ENCODE results near the gene TGM3. TPM values are rescaled to one million over a fixed set of nuclear protein-coding genes. Genes with fewer than 3 reads are reported as not detected.

Gene TGM3
- total RNA-seq, 5 donors from 2014 or later (not counting 1 experiment from before 2014, with no cell fraction given): not detected

DNA sequence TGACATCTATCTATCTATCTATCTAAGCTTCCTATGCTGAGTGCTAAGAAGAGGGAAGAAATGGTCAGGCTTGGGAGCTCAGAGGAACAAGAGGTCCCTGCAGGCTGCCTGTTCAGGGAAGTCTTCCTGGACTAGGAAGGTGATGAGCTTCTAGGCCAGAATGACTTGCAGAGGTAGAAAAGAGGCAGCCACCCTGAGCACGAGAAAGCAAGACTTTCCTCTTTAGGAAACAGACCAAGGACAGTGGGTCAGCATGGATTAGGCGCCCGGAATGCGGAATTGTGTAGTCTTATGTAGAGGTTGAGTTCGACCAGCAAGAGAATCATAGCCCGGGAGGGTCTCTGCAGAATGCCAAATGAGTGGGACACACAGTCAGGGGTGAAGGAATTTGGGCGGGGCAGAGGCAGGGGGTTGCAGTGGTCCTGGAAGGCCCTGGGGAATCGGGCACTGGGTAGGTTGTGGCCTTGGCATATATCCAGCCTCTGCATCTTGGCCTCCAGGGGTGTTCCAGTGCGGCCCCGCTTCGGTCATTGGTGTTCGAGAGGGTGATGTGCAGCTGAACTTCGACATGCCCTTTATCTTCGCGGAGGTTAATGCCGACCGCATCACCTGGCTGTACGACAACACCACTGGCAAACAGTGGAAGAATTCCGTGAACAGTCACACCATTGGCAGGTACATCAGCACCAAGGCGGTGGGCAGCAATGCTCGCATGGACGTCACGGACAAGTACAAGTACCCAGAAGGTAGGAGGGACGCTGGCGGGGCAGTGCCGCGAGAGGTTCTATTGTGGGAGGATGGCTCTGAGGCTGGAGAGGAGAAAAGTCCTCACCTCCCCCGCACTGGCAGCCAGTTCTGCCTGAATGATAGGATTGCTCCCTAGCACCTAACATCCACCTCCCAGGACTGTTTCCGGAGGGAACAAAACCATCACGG, 32.1 kb downstream of the TGM3 start:
- Mint-ChIP-seq H3K27me3 (peaks cover 23 to 45% of the 10 kb centered on the region in 2 donors), H3K4me1 (no peaks in the 10 kb centered on the region), H3K27ac (no peak overlapping the region), H3K4me3 (no peak overlapping the region), H3K9me3 (no peaks in the 10 kb centered on the region), H3K36me3 (no peaks in the 10 kb centered on the region)
- Histone ChIP-seq H3K9me3 (no peaks in the 10 kb centered on the region), H3K4me1 (ENCODE audit: control insufficient read depth in 1 of 2, extremely low read depth in 1 of 2, insufficient read depth in 2 of 2, low read length in 2 of 2) (no peaks in the 10 kb centered on the region), H3K4me3 (ENCODE audit: control insufficient read depth in 1 of 2, extremely low read depth in 1 of 2, low read length in 1 of 2) (no peak overlapping the region), H3K27me3 (replicated peaks in 1 of 2; ENCODE audit: control insufficient read depth in 2 of 2, extremely low read depth in 1 of 2, insufficient read depth in 2 of 2, low read length in 1 of 2) (peaks cover 0 to 32% of the 10 kb centered on the region in 2 experiments), H3K36me3 (ENCODE audit: control insufficient read depth in 2 of 2, extremely low read depth in 1 of 2, insufficient read depth in 1 of 2, low read length in 1 of 2) (no peaks in the 10 kb centered on the region), H3K27ac (ENCODE audit: low read length) (no peak overlapping the region)
- 89% methylated on average over 22 of the region's 30 CpGs for WGBS (ENCODE audit: insufficient coverage)
- ChIA-PET POLR2A (no interaction called here), CTCF (interaction anchor here in 1 of 2 donors (0.5 kb wide), 1 partner anchor 13 kb away, joined by 3 read pairs; no protein-coding TSS in a partner anchor)
- no peak for DNase-seq
- ATAC-seq (replicated peaks in 1 of 4): no peak

DNA sequence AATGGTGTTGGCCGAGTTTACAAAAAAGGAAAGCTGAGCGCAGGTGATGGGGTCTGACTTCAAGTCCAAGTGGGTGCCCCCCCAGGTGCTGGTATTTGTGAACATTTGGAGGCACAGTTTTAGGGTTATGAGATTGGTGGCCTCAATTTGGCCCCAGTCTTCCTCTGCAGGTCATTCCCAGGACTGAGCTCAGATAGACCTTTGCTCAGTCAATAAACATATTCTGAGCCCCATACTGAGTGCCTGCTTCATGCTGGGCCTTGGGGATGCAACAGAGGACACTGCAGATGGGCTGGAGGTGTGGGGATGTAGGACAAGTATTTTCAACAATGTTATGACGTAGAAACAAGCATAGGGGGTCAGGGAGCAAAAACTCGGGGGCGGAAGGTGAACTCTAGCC, 33.5 kb downstream of the TGM3 start:
- 76% methylated on average over 5 of the region's 5 CpGs for WGBS (ENCODE audit: insufficient coverage)
- POLR2A ChIA-PET: no interaction called here
- ATAC-seq (replicated peaks in 1 of 4): no peak
- H3K4me1 ChIP-seq (ENCODE audit: control insufficient read depth in 1 of 2, extremely low read depth in 1 of 2, insufficient read depth in 2 of 2, low read length in 2 of 2): no peaks in the 10 kb centered on the region
- no peak for DNase-seq
- Mint-ChIP-seq H3K36me3 (no peaks in the 10 kb centered on the region), H3K27me3 (peaks cover 21 to 34% of the 10 kb centered on the region in 2 donors), H3K4me1 (no peaks in the 10 kb centered on the region), H3K27ac (no peak overlapping the region), H3K4me3 (no peak overlapping the region), H3K9me3 (no peaks in the 10 kb centered on the region)
- no peak overlapping the region for H3K27ac ChIP-seq (ENCODE audit: low read length)
- no peaks in the 10 kb centered on the region for H3K9me3 ChIP-seq
- H3K27me3 ChIP-seq (replicated peaks in 1 of 2; ENCODE audit: control insufficient read depth in 2 of 2, extremely low read depth in 1 of 2, insufficient read depth in 2 of 2, low read length in 1 of 2): peaks cover 0 to 35% of the 10 kb centered on the region in 2 experiments
- CTCF ChIA-PET: no interaction called here
- no peak overlapping the region for H3K4me3 ChIP-seq (ENCODE audit: control insufficient read depth in 1 of 2, extremely low read depth in 1 of 2, low read length in 1 of 2)
- no peaks in the 10 kb centered on the region for H3K36me3 ChIP-seq (ENCODE audit: control insufficient read depth in 2 of 2, extremely low read depth in 1 of 2, insufficient read depth in 1 of 2, low read length in 1 of 2)

DNA sequence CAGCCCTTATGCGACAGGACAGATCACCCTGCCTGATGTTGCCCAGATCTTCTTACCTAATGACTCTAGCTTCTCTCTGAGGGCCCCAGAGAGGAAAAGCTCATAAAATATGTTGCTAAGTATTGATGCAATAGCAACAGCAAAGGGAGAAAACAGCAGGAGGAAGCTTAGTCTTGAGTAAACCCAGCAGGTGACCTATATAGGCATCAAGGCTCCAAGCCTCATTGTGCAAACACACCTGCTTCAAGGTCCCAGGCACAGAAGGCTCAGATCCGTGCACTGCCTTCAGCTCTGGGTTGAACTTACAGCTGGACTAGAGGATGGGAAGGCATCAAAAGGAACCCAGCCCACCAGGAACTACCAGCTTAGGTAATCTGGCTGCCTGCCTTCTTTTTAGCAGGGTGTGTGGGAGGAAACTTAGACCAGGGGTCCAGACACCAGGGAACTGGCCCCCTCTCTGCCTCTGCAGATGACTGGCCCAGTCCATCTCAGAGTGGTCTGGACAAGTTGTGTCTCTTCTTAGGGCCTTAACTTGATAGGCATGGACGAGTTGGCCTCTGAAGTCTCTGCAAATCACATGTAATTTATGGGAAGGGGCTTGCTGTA, 34.4 kb downstream of the TGM3 start:
- CTCF ChIA-PET: no interaction called here
- Mint-ChIP-seq H3K4me3 (no peak overlapping the region), H3K9me3 (no peaks in the 10 kb centered on the region), H3K27ac (no peak overlapping the region), H3K27me3 (peaks cover 12 to 25% of the 10 kb centered on the region in 2 donors), H3K36me3 (no peaks in the 10 kb centered on the region), H3K4me1 (no peaks in the 10 kb centered on the region)
- no peak for DNase-seq
- no peak for ATAC-seq (replicated peaks in 1 of 4)
- Histone ChIP-seq H3K9me3 (no peaks in the 10 kb centered on the region), H3K4me3 (ENCODE audit: control insufficient read depth in 1 of 2, extremely low read depth in 1 of 2, low read length in 1 of 2) (no peak overlapping the region), H3K27ac (ENCODE audit: low read length) (no peak overlapping the region), H3K36me3 (ENCODE audit: control insufficient read depth in 2 of 2, extremely low read depth in 1 of 2, insufficient read depth in 1 of 2, low read length in 1 of 2) (no peaks in the 10 kb centered on the region), H3K4me1 (ENCODE audit: control insufficient read depth in 1 of 2, extremely low read depth in 1 of 2, insufficient read depth in 2 of 2, low read length in 2 of 2) (no peaks in the 10 kb centered on the region), H3K27me3 (replicated peaks in 1 of 2; ENCODE audit: control insufficient read depth in 2 of 2, extremely low read depth in 1 of 2, insufficient read depth in 2 of 2, low read length in 1 of 2) (peaks cover 0 to 38% of the 10 kb centered on the region in 2 experiments)
- POLR2A ChIA-PET: no interaction called here
- 22% methylated on average over 1 of the region's 3 CpGs for WGBS (ENCODE audit: insufficient coverage)

DNA sequence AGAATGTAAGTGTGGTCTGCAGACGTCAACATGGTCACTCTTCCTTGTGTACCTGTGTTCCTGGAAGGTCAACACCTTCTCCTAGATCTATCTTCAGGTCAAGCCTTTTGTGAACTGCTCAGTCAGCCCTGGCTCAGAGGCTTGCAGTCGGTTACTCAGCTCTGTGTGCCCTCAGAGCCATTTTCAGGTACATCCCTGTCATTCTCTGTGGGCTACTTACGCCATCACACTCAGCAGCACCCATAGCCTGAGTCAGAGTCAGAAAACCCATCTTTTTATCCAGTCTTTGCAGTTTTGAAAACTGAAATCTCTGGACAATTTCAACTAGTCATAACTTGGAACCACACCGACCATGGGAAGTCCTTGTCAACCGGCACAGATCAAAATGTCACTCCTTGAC, 35.3 kb downstream of the TGM3 start:
- ChIA-PET CTCF (interaction anchor here in 1 of 2 donors (0.9 kb wide), 1 partner anchor 187 kb away, joined by 3 read pairs; no protein-coding TSS in a partner anchor), POLR2A (no interaction called here)
- Histone ChIP-seq H3K36me3 (ENCODE audit: control insufficient read depth in 2 of 2, extremely low read depth in 1 of 2, insufficient read depth in 1 of 2, low read length in 1 of 2) (no peaks in the 10 kb centered on the region), H3K9me3 (no peaks in the 10 kb centered on the region), H3K27ac (ENCODE audit: low read length) (no peak overlapping the region), H3K27me3 (replicated peaks in 1 of 2; ENCODE audit: control insufficient read depth in 2 of 2, extremely low read depth in 1 of 2, insufficient read depth in 2 of 2, low read length in 1 of 2) (peaks cover 0 to 39% of the 10 kb centered on the region in 2 experiments), H3K4me3 (ENCODE audit: control insufficient read depth in 1 of 2, extremely low read depth in 1 of 2, low read length in 1 of 2) (no peak overlapping the region), H3K4me1 (ENCODE audit: control insufficient read depth in 1 of 2, extremely low read depth in 1 of 2, insufficient read depth in 2 of 2, low read length in 2 of 2) (no peaks in the 10 kb centered on the region)
- 80% methylated on average over 4 of the region's 5 CpGs for WGBS (ENCODE audit: insufficient coverage)
- Mint-ChIP-seq H3K4me1 (no peaks in the 10 kb centered on the region), H3K9me3 (no peaks in the 10 kb centered on the region), H3K4me3 (no peak overlapping the region), H3K27me3 (peaks cover 8 to 22% of the 10 kb centered on the region in 2 donors), H3K27ac (no peak overlapping the region), H3K36me3 (no peaks in the 10 kb centered on the region)
- DNase-seq (no peak), ATAC-seq (replicated peaks in 1 of 4) (no peak)

DNA sequence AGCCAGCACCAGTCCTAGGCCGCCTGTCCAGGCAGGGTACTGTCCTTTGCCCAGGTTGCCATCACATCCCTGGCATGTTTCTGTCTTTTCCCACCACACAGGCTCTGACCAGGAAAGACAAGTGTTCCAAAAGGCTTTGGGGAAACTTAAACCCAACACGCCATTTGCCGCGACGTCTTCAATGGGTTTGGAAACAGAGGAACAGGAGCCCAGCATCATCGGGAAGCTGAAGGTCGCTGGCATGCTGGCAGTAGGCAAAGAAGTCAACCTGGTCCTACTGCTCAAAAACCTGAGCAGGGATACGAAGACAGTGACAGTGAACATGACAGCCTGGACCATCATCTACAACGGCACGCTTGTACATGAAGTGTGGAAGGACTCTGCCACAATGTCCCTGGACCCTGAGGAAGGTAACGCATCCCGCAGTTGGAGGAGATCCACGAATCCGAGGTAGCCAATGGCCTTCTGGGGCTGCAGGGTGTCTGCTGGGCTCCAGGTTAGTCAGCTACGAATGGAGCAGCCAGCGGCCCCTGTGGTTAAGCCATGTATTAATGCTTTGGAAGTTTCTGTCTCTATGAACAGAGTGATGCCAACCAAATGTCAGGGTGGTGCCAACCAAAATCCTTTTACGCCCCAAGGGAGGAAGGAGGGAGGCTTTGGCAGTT, 36.2 kb downstream of the TGM3 start:
- POLR2A ChIA-PET: no interaction called here
- Mint-ChIP-seq H3K27me3 (peaks cover 6 to 14% of the 10 kb centered on the region in 2 donors), H3K4me1 (no peaks in the 10 kb centered on the region), H3K9me3 (no peaks in the 10 kb centered on the region), H3K4me3 (no peak overlapping the region), H3K36me3 (no peaks in the 10 kb centered on the region), H3K27ac (no peak overlapping the region)
- H3K36me3 ChIP-seq (ENCODE audit: control insufficient read depth in 2 of 2, extremely low read depth in 1 of 2, insufficient read depth in 1 of 2, low read length in 1 of 2): no peaks in the 10 kb centered on the region
- CTCF ChIA-PET: interaction anchor here in 1 of 2 donors (0.9 kb wide), 1 partner anchor 186 kb away, joined by 3 read pairs; no protein-coding TSS in a partner anchor
- DNase-seq (no peak), ATAC-seq (replicated peaks in 1 of 4) (no peak)
- 82% methylated on average over 16 of the region's 17 CpGs for whole genome bisulfite sequencing (ENCODE audit: insufficient coverage)
- H3K27me3 ChIP-seq (replicated peaks in 1 of 2; ENCODE audit: control insufficient read depth in 2 of 2, extremely low read depth in 1 of 2, insufficient read depth in 2 of 2, low read length in 1 of 2): peaks cover 0 to 33% of the 10 kb centered on the region in 2 experiments
- H3K9me3 ChIP-seq: no peaks in the 10 kb centered on the region
- H3K27ac ChIP-seq (ENCODE audit: low read length): no peak overlapping the region
- H3K4me1 ChIP-seq (ENCODE audit: control insufficient read depth in 1 of 2, extremely low read depth in 1 of 2, insufficient read depth in 2 of 2, low read length in 2 of 2): no peaks in the 10 kb centered on the region
- no peak overlapping the region for H3K4me3 ChIP-seq (ENCODE audit: control insufficient read depth in 1 of 2, extremely low read depth in 1 of 2, low read length in 1 of 2)

DNA sequence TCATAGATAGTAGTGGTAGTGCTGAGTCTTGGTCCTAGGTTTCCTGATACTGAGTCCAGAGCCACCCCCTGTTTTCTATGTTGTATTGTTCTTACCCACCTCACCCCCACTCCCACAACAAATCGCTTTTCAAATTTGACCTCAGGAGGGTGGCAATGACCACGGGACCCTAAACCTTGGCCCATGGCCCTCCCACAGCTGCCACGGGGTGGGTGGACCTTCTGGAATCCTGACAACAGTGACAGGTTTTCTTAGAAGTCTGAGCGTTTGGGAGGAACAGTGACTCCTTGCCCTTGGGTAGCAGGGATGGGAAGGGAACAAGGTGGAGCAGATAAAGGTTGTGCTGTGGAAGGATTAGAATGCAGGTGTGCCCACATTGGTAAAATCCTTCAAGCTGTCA, 36.9 kb downstream of the TGM3 start:
- Mint-ChIP-seq H3K36me3 (no peaks in the 10 kb centered on the region), H3K4me1 (no peaks in the 10 kb centered on the region), H3K9me3 (no peaks in the 10 kb centered on the region), H3K27me3 (peaks cover 7 to 8% of the 10 kb centered on the region in 2 donors), H3K4me3 (no peak overlapping the region), H3K27ac (no peak overlapping the region)
- Histone ChIP-seq H3K27ac (ENCODE audit: low read length) (no peak overlapping the region), H3K27me3 (replicated peaks in 1 of 2; ENCODE audit: control insufficient read depth in 2 of 2, extremely low read depth in 1 of 2, insufficient read depth in 2 of 2, low read length in 1 of 2) (peaks cover 0 to 36% of the 10 kb centered on the region in 2 experiments), H3K4me1 (ENCODE audit: control insufficient read depth in 1 of 2, extremely low read depth in 1 of 2, insufficient read depth in 2 of 2, low read length in 2 of 2) (no peaks in the 10 kb centered on the region), H3K4me3 (ENCODE audit: control insufficient read depth in 1 of 2, extremely low read depth in 1 of 2, low read length in 1 of 2) (no peak overlapping the region), H3K36me3 (ENCODE audit: control insufficient read depth in 2 of 2, extremely low read depth in 1 of 2, insufficient read depth in 1 of 2, low read length in 1 of 2) (no peaks in the 10 kb centered on the region), H3K9me3 (no peaks in the 10 kb centered on the region)
- DNase-seq: no peak
- WGBS (ENCODE audit: insufficient coverage): 72% methylated on average over 4 of the region's 4 CpGs
- CTCF ChIA-PET: no interaction called here
- POLR2A ChIA-PET: no interaction called here
- ATAC-seq (replicated peaks in 1 of 4): no peak
